IMR-90 (cell line): ENCODE results near the gene SFT2D3. TPM values are rescaled to one million over a fixed set of nuclear protein-coding genes. Genes with fewer than 3 reads are reported as not detected.

ENCODE experiments used
- CTCF ChIP-seq: conservative IDR thresholded peaks from 2 replicates; pipeline ENCODE4 v1.5.1; 2012; ENCODE audit warnings: mild to moderate bottlenecking, low read depth, low read length, improper control_type of control experiment
- MAFK ChIP-seq: IDR thresholded peaks from 2 replicates; pipeline ENCODE4 v1.6.1; 2012; ENCODE audit warnings: low read depth, low read length, improper control_type of control experiment
- polyA plus RNA-seq, 3 experiments: library from polyadenylated mRNA; depleted of rRNA; stranded (reverse); fragments of >200 nt; gene quantifications; 2 replicates each; pipeline ENCODE4 v1.2.3, GENCODE V29; 2012; ENCODE audit warnings: low replicate concordance in 1 of 3
- total RNA-seq: library from RNA; depleted of rRNA; stranded (reverse); fragments of >200 nt; gene quantifications from 2 replicates; pipeline ENCODE4 v1.2.3, GENCODE V29; 2012

Gene SFT2D3
- total and polyA plus RNA-seq, 2 of the 4 experiments (the other 2 are of a cell fraction), result 2.5 to 3.1 TPM

- no peak for TF ChIP-seq CTCF
- TF ChIP-seq MAFK, result no peak
These were observed 637 bp upstream of the SFT2D3 start (continued) for GRCh38 chr2:127700527-127701192.
